Tibial nerve (tissue), 4 donors: ENCODE results near the gene STXBP6. TPM values are rescaled to one million over a fixed set of nuclear protein-coding genes. Genes with fewer than 3 reads are reported as not detected.
"Not testable (repeated sequence)": the region's sequence is repeated elsewhere in the genome, so short reads cannot be mapped to it uniquely, and the experiment has no call there.

Source experiments
- DNase-seq, 2 donors: peaks; one replicate each; pipeline ENCODE4 v3.0.0-alpha.2; 2019; ENCODE audit warnings: low spot score in 2 of 2
- H3K27ac ChIP-seq, 4 donors: fragments of 200-600 bp; sonication (generic) in 3 of 4; one replicate each; pipeline ENCODE4 v1.5.1; 2017 to 2019; ENCODE audit warnings: mild to moderate bottlenecking in 1 of 4
- H3K27me3 ChIP-seq, 2 donors: fragments of 200-600 bp; sonication (generic) in 1 of 2; one replicate each; pipeline versions ENCODE4 v1.5.1 to v1.6.0; 2017 to 2019
- H3K36me3 ChIP-seq, 3 donors: fragments of 200-600 bp; sonication (generic); one replicate each; pipeline ENCODE4 v1.5.1; 2018 to 2019
- H3K4me1 ChIP-seq, 4 donors: fragments of 200-600 bp; sonication (generic) in 3 of 4; one replicate each; pipeline ENCODE4 v1.5.1; 2017 to 2019
- H3K4me3 ChIP-seq, 4 donors: fragments of 200-600 bp; sonication (generic) in 3 of 4; one replicate each; pipeline ENCODE4 v1.5.1; 2017 to 2019; ENCODE audit warnings: mild to moderate bottlenecking in 1 of 4, moderate library complexity in 1 of 4
- H3K9me3 ChIP-seq, 4 donors: fragments of 200-600 bp; sonication (generic) in 3 of 4; one replicate each; pipeline ENCODE4 v1.5.1; 2017 to 2019
- CTCF ChIP-seq, 5 experiments: fragments of 200-600 bp in 3 of 5; fragments of 450-650 bp in 2 of 5; sonication (generic) in 3 of 5; IDR thresholded peaks; one replicate each; pipeline ENCODE4 v1.5.1; 2016 to 2019; ENCODE audit warnings: antibody characterized with exemption in 5 of 5, mild to moderate bottlenecking in 3 of 5, moderate library complexity in 2 of 5
- EP300 ChIP-seq, 2 donors: sonication (generic); formaldehyde crosslinking; IDR thresholded peaks; one replicate each; pipeline ENCODE4 v1.6.1; 2017; ENCODE audit warnings: antibody characterized with exemption in 2 of 2, mild to moderate bottlenecking in 1 of 2
- POLR2A ChIP-seq, 2 donors: fragments of 450-650 bp; IDR thresholded peaks; one replicate each; pipeline ENCODE4 v1.6.1; 2017; ENCODE audit warnings: antibody characterized with exemption in 2 of 2, mild to moderate bottlenecking in 2 of 2, moderate library complexity in 2 of 2
- whole genome bisulfite sequencing, 2 donors: methylation state at CpG; one replicate each; pipeline ENCODE4 v1.1.5; 2018; 5-methylcytosine and 5-hydroxymethylcytosine counted together
- total RNA-seq, 4 donors: library from RNA; depleted of rRNA; stranded (reverse); fragments of >200 nt; gene quantifications; one replicate each; pipeline ENCODE4 v1.1.0, GENCODE V29; 2016

STXBP6 gene
- total RNA-seq, 4 donors from 2014 or later, result 12.6 to 42.6 (median 33.5) TPM

- no peak for DNase-seq
- Histone ChIP-seq H3K27ac (no peak overlapping the region), H3K36me3 (no peaks in the 10 kb centered on the region), H3K4me1 (no peaks in the 10 kb centered on the region), H3K9me3 (no peaks in the 10 kb centered on the region), H3K4me3 (no peak overlapping the region), H3K27me3 (no peaks in the 10 kb centered on the region)
- 84 to 89% methylated on average over 10 of the region's 10 CpGs for WGBS, 2 donors
- TF ChIP-seq POLR2A (IDR thresholded peaks at IDR 0.05), result no peak
- TF ChIP-seq CTCF (IDR thresholded peaks at IDR 0.05), result no peak
- TF ChIP-seq EP300 (IDR thresholded peaks at IDR 0.05), result no peak
Observed at GRCh38 chr14:24803933-24804494, 245.9 kb downstream of the STXBP6 start.

- H3K9me3 ChIP-seq, H3K27me3 ChIP-seq, H3K36me3 ChIP-seq, H3K4me1 ChIP-seq, H3K27ac ChIP-seq, DNase-seq, H3K4me3 ChIP-seq: not testable (repeated sequence)
- WGBS, 2 donors, result 93 to 94% methylated on average over 10 of the region's 10 CpGs
Observed at GRCh38 chr14:24803426-24803825, 246.5 kb downstream of the STXBP6 start.

- 85 to 92% methylated on average over 5 of the region's 5 CpGs for WGBS, 2 donors
- no peak for DNase-seq
- no peak for TF ChIP-seq POLR2A (IDR thresholded peaks at IDR 0.05)
- no peak for TF ChIP-seq CTCF (IDR thresholded peaks at IDR 0.05)
- TF ChIP-seq EP300 (IDR thresholded peaks at IDR 0.05), result no peak
- no peaks in the 10 kb centered on the region for H3K9me3 ChIP-seq
- no peaks in the 10 kb centered on the region for H3K4me1 ChIP-seq
- H3K36me3 ChIP-seq, result no peaks in the 10 kb centered on the region
- H3K27ac ChIP-seq, result no peak overlapping the region
- H3K27me3 ChIP-seq, result no peaks in the 10 kb centered on the region
- H3K4me3 ChIP-seq, result no peak overlapping the region
Observed at GRCh38 chr14:24802236-24802635, 247.7 kb downstream of the STXBP6 start.

GRCh38 chr14:24801024-24801423, 248.9 kb downstream of the STXBP6 start:
- WGBS, 2 donors, result 87 to 97% methylated on average over 1 of the region's 1 CpG
- no peak for TF ChIP-seq POLR2A (IDR thresholded peaks at IDR 0.05)
- no peak for TF ChIP-seq CTCF (IDR thresholded peaks at IDR 0.05)
- TF ChIP-seq EP300 (IDR thresholded peaks at IDR 0.05), result no peak
- no peaks in the 10 kb centered on the region for H3K4me1 ChIP-seq

GRCh38 chr14:24798911-24799462, 251.0 kb downstream of the STXBP6 start:
- Histone ChIP-seq H3K4me3 (no peak overlapping the region), H3K27ac (no peak overlapping the region), H3K4me1 (no peaks in the 10 kb centered on the region), H3K9me3 (no peaks in the 10 kb centered on the region), H3K27me3 (no peaks in the 10 kb centered on the region), H3K36me3 (no peaks in the 10 kb centered on the region)
- no peak for DNase-seq
- 69 to 71% methylated on average over 6 of the region's 6 CpGs for WGBS, 2 donors
- TF ChIP-seq POLR2A (IDR thresholded peaks at IDR 0.05) (no peak), EP300 (IDR thresholded peaks at IDR 0.05) (no peak), CTCF (IDR thresholded peaks at IDR 0.05) (no peak)

More at GRCh38 chr14:24801024-24801423, 248.9 kb downstream of the STXBP6 start:
- Histone ChIP-seq H3K27me3 (no peaks in the 10 kb centered on the region), H3K36me3 (no peaks in the 10 kb centered on the region), H3K4me3 (no peak overlapping the region), H3K9me3 (no peaks in the 10 kb centered on the region), H3K27ac (no peak overlapping the region)
- no peak for DNase-seq
